ENCODE data around the gene RPS15. TPM values are rescaled to one million over a fixed set of nuclear protein-coding genes. Genes with fewer than 3 reads are reported as not detected.

RPS15 gene
- total RNA-seq, 1 donor from 2014 or later, result 352 TPM

GRCh38 chr19:1401889-1402217 is 36.3 kb upstream of the RPS15 start:
- DNase-seq (ENCODE audit: low read depth in 2 of 2), result no peak

GRCh38 chr19:1402411-1403070 is 35.7 kb upstream of the RPS15 start:
- DNase-seq (ENCODE audit: low read depth in 2 of 2), result no peak

- DNase-seq (ENCODE audit: low read depth in 2 of 2), result peak; percentile 93 to 98
Measured at GRCh38 chr19:1406774-1407527, 31.2 kb upstream of the RPS15 start.

- DNase-seq (ENCODE audit: low read depth in 2 of 2), result no peak
Measured at GRCh38 chr19:1407528-1408299, 30.5 kb upstream of the RPS15 start, which contains the start of gene DAZAP1. Gene DAZAP1 (plus strand): TSS chr19:1407586. CDS start chr19:1407774, 188 bp downstream.

GRCh38 chr19:1408300-1409203 is 29.6 kb upstream of the RPS15 start:
- DNase-seq (ENCODE audit: low read depth in 2 of 2), result peak in 1 of 2 donors; percentile 81

- no peak for DNase-seq (ENCODE audit: low read depth in 2 of 2)
Measured at GRCh38 chr19:1409204-1410005, 28.8 kb upstream of the RPS15 start.

- peak in 1 of 2 donors; percentile 43 for DNase-seq (ENCODE audit: low read depth in 2 of 2)
Measured at GRCh38 chr19:1410136-1410786, 27.9 kb upstream of the RPS15 start.

GRCh38 chr19:1410789-1411188 is 27.4 kb upstream of the RPS15 start:
- DNase-seq (ENCODE audit: low read depth in 2 of 2), result no peak

GRCh38 chr19:1411255-1412191 is 26.7 kb upstream of the RPS15 start:
- DNase-seq (ENCODE audit: low read depth in 2 of 2), result no peak

- no peak for DNase-seq (ENCODE audit: low read depth in 2 of 2)
Measured at GRCh38 chr19:1412323-1412923, 25.8 kb upstream of the RPS15 start.

GRCh38 chr19:1412995-1413800 is 25.0 kb upstream of the RPS15 start:
- DNase-seq (ENCODE audit: low read depth in 2 of 2), result no peak

GRCh38 chr19:1416014-1416841 is 22.0 kb upstream of the RPS15 start:
- DNase-seq (ENCODE audit: low read depth in 2 of 2), result peak in 1 of 2 donors; percentile 39

- DNase-seq (ENCODE audit: low read depth in 2 of 2), result no peak
Measured at GRCh38 chr19:1417145-1417544, 21.1 kb upstream of the RPS15 start.

- DNase-seq (ENCODE audit: low read depth in 2 of 2), result no peak
Measured at GRCh38 chr19:1417681-1418495, 20.3 kb upstream of the RPS15 start.

GRCh38 chr19:1418496-1418775 is 19.8 kb upstream of the RPS15 start:
- no peak for DNase-seq (ENCODE audit: low read depth in 2 of 2)
